Mesendoderm (in vitro differentiated cells): ENCODE measurements around the gene ANGPTL4.

Experiments
- DNase-seq: peaks from one replicate; pipeline ENCODE4 v3.0.0; 2013
- H2AK5ac ChIP-seq: 2 replicates; pipeline ENCODE4 v1.6.1; 2013; ENCODE audit warnings: low read length, inconsistent platforms
- H2BK120ac ChIP-seq: 2 replicates; pipeline ENCODE4 v1.6.1; 2013; ENCODE audit warnings: low read depth, mild to moderate bottlenecking, low read length, moderate library complexity, mixed read lengths
- H2BK15ac ChIP-seq: replicated peaks from 2 replicates; pipeline ENCODE4 v1.6.1; 2013; ENCODE audit warnings: low read depth, mild to moderate bottlenecking, moderate library complexity
- H2BK5ac ChIP-seq: 2 replicates; pipeline ENCODE4 v1.6.1; 2013; ENCODE audit warnings: low read length, inconsistent platforms
- H3K18ac ChIP-seq: 2 replicates; pipeline ENCODE4 v1.6.1; 2013; ENCODE audit warnings: mild to moderate bottlenecking, low read length, mixed read lengths
- H3K23ac ChIP-seq: one replicate; pipeline ENCODE4 v1.6.1; 2013; ENCODE audit warnings: low read length
- H3K27ac ChIP-seq: 2 replicates; pipeline ENCODE4 v1.5.1; 2013; ENCODE audit warnings: low read depth, mild to moderate bottlenecking, inconsistent platforms, low read length, moderate library complexity
- H3K27me3 ChIP-seq: 2 replicates; pipeline ENCODE4 v1.6.1; 2013; ENCODE audit warnings: low read length, control low read depth, mild to moderate bottlenecking, inconsistent platforms; ENCODE audit not compliant: insufficient read depth, poor library complexity
- H3K36me3 ChIP-seq: 2 replicates; pipeline ENCODE4 v1.6.1; 2013; ENCODE audit warnings: low read length, inconsistent platforms; ENCODE audit not compliant: control insufficient read depth, insufficient read depth
- H3K4ac ChIP-seq: one replicate; pipeline ENCODE4 v1.6.1; 2013; ENCODE audit warnings: low read depth, mild to moderate bottlenecking, low read length, moderate library complexity
- H3K4me1 ChIP-seq: 2 replicates; pipeline ENCODE4 v1.6.1; 2013; ENCODE audit warnings: low read depth, low read length, inconsistent platforms; ENCODE audit not compliant: control insufficient read depth
- H3K4me2 ChIP-seq: 2 replicates; pipeline ENCODE4 v1.6.1; 2013; ENCODE audit warnings: low read length
- H3K4me3 ChIP-seq: 2 replicates; pipeline ENCODE4 v1.5.1; 2013; ENCODE audit warnings: mild to moderate bottlenecking, low read length
- H3K56ac ChIP-seq: one replicate; pipeline ENCODE4 v1.6.1; 2013; ENCODE audit warnings: low read length
- H3K79me1 ChIP-seq: 2 replicates; pipeline ENCODE4 v1.6.1; 2013; ENCODE audit warnings: low read length, inconsistent platforms
- H3K79me2 ChIP-seq: 2 replicates; pipeline ENCODE4 v1.6.1; 2013; ENCODE audit warnings: mild to moderate bottlenecking, low read length; ENCODE audit not compliant: control insufficient read depth, insufficient read depth
- H3K9ac ChIP-seq: 2 replicates; pipeline ENCODE4 v1.6.1; 2013; ENCODE audit warnings: low read length, inconsistent platforms
- H4K5ac ChIP-seq: one replicate; pipeline ENCODE4 v1.6.1; 2013; ENCODE audit warnings: low read length
- H4K8ac ChIP-seq: one replicate; pipeline ENCODE4 v1.6.1; 2013; ENCODE audit warnings: low read depth, mild to moderate bottlenecking, control low read depth, low read length, moderate library complexity
- WGBS: extraction: QIAGEN DNeasy Blood & Tissue Kit; methylation state at CpG from one replicate; pipeline ENCODE4 v1.1.7; 2013; ENCODE audit warnings: low lambda C conversion rate, missing lambda C conversion rate; ENCODE audit not compliant: insufficient coverage; ENCODE audit errors: extremely low coverage; 5-methylcytosine and 5-hydroxymethylcytosine counted together

The ANGPTL4 gene

DNA sequence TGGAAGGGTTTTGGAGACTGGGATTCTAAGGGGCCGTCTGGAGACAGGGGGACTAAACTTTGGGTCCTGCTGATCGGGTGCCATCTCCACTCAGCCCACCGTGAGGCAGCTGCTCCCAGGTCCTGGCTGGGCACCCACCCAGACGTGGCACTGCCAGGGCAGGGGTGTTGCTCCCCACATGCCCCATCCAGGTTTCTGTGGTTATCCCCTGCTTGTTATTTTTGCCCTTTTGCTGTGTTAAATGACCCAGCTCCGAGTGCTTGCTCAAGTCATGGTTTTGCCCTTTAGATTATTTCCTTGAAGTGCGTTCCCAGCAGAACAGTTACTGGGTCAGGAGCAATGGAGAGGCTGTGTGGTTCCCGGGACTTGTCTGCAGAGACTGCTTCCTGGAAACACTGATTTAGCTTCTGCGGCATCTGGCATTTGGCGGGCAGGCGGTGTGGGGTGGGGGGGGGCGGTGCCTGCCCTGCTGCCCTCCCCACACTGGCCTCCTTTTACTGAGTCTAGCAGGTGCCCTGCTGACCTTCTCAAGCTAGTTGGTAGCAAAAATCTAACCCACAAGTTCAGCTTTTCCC lies 28.1 kb downstream of the ANGPTL4 start:
- no peak overlapping the region for H4K8ac ChIP-seq
- H2AK5ac ChIP-seq, result no peak overlapping the region
- H2BK120ac ChIP-seq, result no peak overlapping the region
- WGBS, result no CpG with 5 or more reads among the region's 11 CpGs
- H3K36me3 ChIP-seq, result no peaks in the 10 kb centered on the region
- H3K27me3 ChIP-seq, result no peaks in the 10 kb centered on the region
- no peak overlapping the region for H3K4me2 ChIP-seq
- H4K5ac ChIP-seq, result no peak overlapping the region
- no peak overlapping the region for H2BK5ac ChIP-seq
- H2BK15ac ChIP-seq, result no peak overlapping the region
- DNase-seq, result no peak
- no peak overlapping the region for H3K9ac ChIP-seq
- no peak overlapping the region for H3K27ac ChIP-seq
- H3K23ac ChIP-seq, result no peak overlapping the region
- no peak overlapping the region for H3K56ac ChIP-seq
- no peak overlapping the region for H3K4me3 ChIP-seq
- H3K4ac ChIP-seq, result no peak overlapping the region
- H3K4me1 ChIP-seq, result no peaks in the 10 kb centered on the region
- H3K79me2 ChIP-seq, result peaks cover 51% of the 10 kb centered on the region
- no peak overlapping the region for H3K18ac ChIP-seq
- peaks cover 19% of the 10 kb centered on the region for H3K79me1 ChIP-seq

DNA sequence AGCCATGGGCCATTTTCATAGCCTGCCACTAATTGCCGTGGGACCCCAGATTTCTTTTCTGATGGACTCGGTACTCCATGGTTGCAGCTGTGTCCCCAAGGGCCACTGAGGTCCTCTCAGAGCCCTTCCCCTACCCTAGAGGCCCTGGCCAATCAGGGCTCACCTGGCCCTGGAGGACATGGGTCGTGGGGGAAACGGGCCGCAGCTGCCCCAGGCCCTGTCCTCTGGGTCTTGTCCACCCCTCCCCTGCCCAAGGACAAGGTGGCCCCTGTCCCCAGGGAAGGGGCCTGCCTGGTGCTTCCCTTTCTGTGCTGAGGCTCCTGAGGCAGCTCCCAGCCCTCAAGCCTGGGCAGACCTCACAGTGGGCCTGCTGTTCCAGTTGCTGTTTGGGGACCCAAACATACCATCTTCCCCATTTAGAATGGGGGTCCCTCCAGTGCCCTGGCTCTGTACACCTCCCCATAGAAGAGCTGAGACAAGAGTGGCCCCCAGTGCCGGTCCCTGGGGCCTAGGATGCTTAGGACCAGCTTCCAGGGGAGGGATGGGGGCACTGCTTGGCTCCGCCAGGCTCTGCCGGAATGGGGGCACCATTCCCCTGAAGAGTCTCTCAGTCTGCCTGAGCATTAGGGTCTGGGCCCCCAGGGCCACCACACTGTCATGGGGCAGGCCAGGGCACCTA lies 29.4 kb downstream of the ANGPTL4 start:
- H3K18ac ChIP-seq, result no peak overlapping the region
- H2BK15ac ChIP-seq, result no peak overlapping the region
- no peak overlapping the region for H4K5ac ChIP-seq
- no peak overlapping the region for H2AK5ac ChIP-seq
- H3K79me2 ChIP-seq, result peaks cover 61% of the 10 kb centered on the region
- no peak overlapping the region for H3K4me3 ChIP-seq
- no peak overlapping the region for H3K9ac ChIP-seq
- no peak overlapping the region for H3K23ac ChIP-seq
- H3K36me3 ChIP-seq, result no peaks in the 10 kb centered on the region
- H3K27me3 ChIP-seq, result no peaks in the 10 kb centered on the region
- H3K4ac ChIP-seq, result no peak overlapping the region
- WGBS, result no CpG with 5 or more reads among the region's 8 CpGs
- H3K27ac ChIP-seq, result no peak overlapping the region
- H3K56ac ChIP-seq, result no peak overlapping the region
- H3K4me2 ChIP-seq, result no peak overlapping the region
- no peak overlapping the region for H4K8ac ChIP-seq
- DNase-seq, result no peak
- H2BK5ac ChIP-seq, result no peak overlapping the region
- no peak overlapping the region for H2BK120ac ChIP-seq
- H3K79me1 ChIP-seq, result peaks cover 27% of the 10 kb centered on the region
- H3K4me1 ChIP-seq, result no peaks in the 10 kb centered on the region

DNA sequence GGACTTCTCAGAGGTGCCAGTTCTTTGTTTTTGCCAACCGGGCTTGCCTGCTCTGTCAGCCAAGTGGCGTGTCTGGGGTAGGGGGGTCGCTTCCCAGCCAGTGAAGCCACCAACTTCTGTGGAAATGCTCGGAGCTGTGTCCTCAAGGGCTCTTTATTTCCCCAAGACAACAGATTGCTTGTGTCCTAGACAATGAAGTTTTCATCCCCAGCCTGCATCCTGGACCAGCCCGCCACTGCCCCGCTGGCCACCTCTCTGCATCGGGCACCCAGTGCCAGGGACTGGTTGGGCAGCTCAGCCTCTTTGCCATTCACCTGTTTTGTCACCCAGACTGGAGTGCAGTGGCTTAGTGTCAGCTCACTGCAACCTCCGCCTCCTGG lies 29.9 kb downstream of the ANGPTL4 start:
- peaks cover 29% of the 10 kb centered on the region for H3K79me1 ChIP-seq
- H3K4ac ChIP-seq, result no peak overlapping the region
- no peak for DNase-seq
- H3K36me3 ChIP-seq, result no peaks in the 10 kb centered on the region
- H2BK15ac ChIP-seq, result no peak overlapping the region
- WGBS, result no CpG with 5 or more reads among the region's 8 CpGs
- no peak overlapping the region for H2AK5ac ChIP-seq
- H3K79me2 ChIP-seq, result peaks cover 64% of the 10 kb centered on the region
- no peak overlapping the region for H3K18ac ChIP-seq
- H4K5ac ChIP-seq, result no peak overlapping the region
- no peak overlapping the region for H3K9ac ChIP-seq
- H3K27me3 ChIP-seq, result no peaks in the 10 kb centered on the region
- H3K23ac ChIP-seq, result no peak overlapping the region
- no peak overlapping the region for H3K27ac ChIP-seq
- H2BK120ac ChIP-seq, result no peak overlapping the region
- no peak overlapping the region for H2BK5ac ChIP-seq
- no peak overlapping the region for H3K4me2 ChIP-seq
- H3K4me1 ChIP-seq, result no peaks in the 10 kb centered on the region
- no peak overlapping the region for H3K4me3 ChIP-seq
- H4K8ac ChIP-seq, result no peak overlapping the region
- H3K56ac ChIP-seq, result no peak overlapping the region

DNA sequence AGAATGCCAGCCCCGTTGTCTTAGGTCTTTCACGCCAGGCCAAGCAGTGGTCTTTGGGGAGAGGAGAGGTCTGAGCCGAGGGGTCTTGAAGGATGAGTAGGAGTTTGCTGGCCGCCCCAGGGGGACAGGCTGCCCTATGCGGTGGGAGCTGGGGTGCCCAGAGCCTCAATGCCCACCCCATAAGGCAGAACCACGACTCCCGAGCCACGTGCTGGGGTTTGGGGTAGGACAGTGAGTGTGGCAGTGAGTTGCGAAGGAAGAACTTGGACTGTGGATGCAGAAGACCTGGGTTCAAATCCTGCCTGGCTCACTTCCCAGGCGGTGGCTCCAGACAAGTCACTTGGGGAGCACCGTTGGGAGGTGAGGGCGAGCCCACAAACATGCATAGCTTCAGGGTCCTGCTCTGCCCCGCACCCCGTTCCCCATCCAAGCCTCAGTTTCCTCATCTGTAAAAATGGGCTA lies 31.7 kb downstream of the ANGPTL4 start:
- H3K4me1 ChIP-seq, result no peaks in the 10 kb centered on the region
- WGBS, result no CpG with 5 or more reads among the region's 14 CpGs
- no peak overlapping the region for H3K4me3 ChIP-seq
- no peak overlapping the region for H2AK5ac ChIP-seq
- no peak overlapping the region for H3K23ac ChIP-seq
- H3K79me2 ChIP-seq, result peaks cover 67% of the 10 kb centered on the region
- no peak overlapping the region for H4K5ac ChIP-seq
- H2BK120ac ChIP-seq, result no peak overlapping the region
- no peak overlapping the region for H2BK15ac ChIP-seq
- H4K8ac ChIP-seq, result no peak overlapping the region
- H3K56ac ChIP-seq, result no peak overlapping the region
- no peak overlapping the region for H3K4me2 ChIP-seq
- no peak overlapping the region for H3K4ac ChIP-seq
- H3K36me3 ChIP-seq, result no peaks in the 10 kb centered on the region
- no peak for DNase-seq
- H3K18ac ChIP-seq, result no peak overlapping the region
- no peak overlapping the region for H3K27ac ChIP-seq
- H2BK5ac ChIP-seq, result no peak overlapping the region
- H3K27me3 ChIP-seq, result no peaks in the 10 kb centered on the region
- no peak overlapping the region for H3K9ac ChIP-seq
- H3K79me1 ChIP-seq, result peaks cover 34% of the 10 kb centered on the region

DNA sequence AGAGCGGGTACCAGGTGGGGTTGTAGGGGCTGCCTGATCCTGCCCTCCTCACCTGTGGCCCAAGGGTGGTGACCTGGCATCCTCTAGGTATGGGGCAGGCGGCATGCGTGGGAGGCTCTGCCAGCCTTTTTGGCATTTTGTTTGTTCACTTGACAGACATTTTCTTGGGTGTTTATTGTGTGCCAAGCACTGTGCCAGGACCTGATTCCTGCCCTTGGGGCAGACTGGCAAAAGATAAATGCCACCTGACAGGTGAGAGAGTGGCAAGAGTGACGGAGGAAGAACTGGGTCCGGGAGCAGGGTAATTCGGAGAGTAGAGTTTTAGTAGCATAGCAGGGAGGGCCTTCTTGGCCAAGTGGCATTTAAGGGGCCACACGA lies 32.2 kb downstream of the ANGPTL4 start:
- H2BK120ac ChIP-seq, result no peak overlapping the region
- H3K9ac ChIP-seq, result no peak overlapping the region
- no peak overlapping the region for H3K56ac ChIP-seq
- no peak overlapping the region for H2AK5ac ChIP-seq
- H3K27me3 ChIP-seq, result no peaks in the 10 kb centered on the region
- H4K5ac ChIP-seq, result no peak overlapping the region
- H3K79me2 ChIP-seq, result peaks cover 63% of the 10 kb centered on the region
- H3K4ac ChIP-seq, result no peak overlapping the region
- WGBS, result no CpG with 5 or more reads among the region's 7 CpGs
- H2BK5ac ChIP-seq, result no peak overlapping the region
- DNase-seq, result no peak
- peaks cover 32% of the 10 kb centered on the region for H3K79me1 ChIP-seq
- no peak overlapping the region for H4K8ac ChIP-seq
- no peak overlapping the region for H3K23ac ChIP-seq
- no peak overlapping the region for H3K27ac ChIP-seq
- H3K4me3 ChIP-seq, result no peak overlapping the region
- no peak overlapping the region for H3K4me2 ChIP-seq
- H3K36me3 ChIP-seq, result no peaks in the 10 kb centered on the region
- no peak overlapping the region for H3K18ac ChIP-seq
- no peak overlapping the region for H2BK15ac ChIP-seq
- H3K4me1 ChIP-seq, result no peaks in the 10 kb centered on the region
